SK-N-SH (cell line): Measurements from ENCODE around the gene SERPIND1.

Experiments used
- EP300 ChIP-seq, 2 experiments: IDR thresholded peaks; 2 replicates each; pipeline versions ENCODE4 v1.4.0 to v1.6.1; 2012; ENCODE audit warnings: borderline replicate concordance in 1 of 2, low read depth in 1 of 2, low read length in 1 of 2
- EZH2phosphoT487 ChIP-seq: fragments of 200-600 bp; sonication (generic); IDR thresholded peaks from 2 replicates; pipeline ENCODE4 v1.6.1; 2017; ENCODE audit warnings: low read depth, mixed run types, mild to moderate bottlenecking, antibody characterized with exemption, moderate library complexity, borderline replicate concordance
- FOXM1 ChIP-seq: IDR thresholded peaks from 2 replicates; pipeline ENCODE4 v1.4.0; 2012; ENCODE audit warnings: low read depth, mild to moderate bottlenecking
- GABPA ChIP-seq: IDR thresholded peaks from 2 replicates; pipeline ENCODE4 v1.4.0; 2012; ENCODE audit warnings: low read depth, mild to moderate bottlenecking
- MXI1 ChIP-seq: IDR thresholded peaks from 2 replicates; pipeline ENCODE4 v1.6.1; 2012; ENCODE audit warnings: mild to moderate bottlenecking, low read depth, low read length, improper control_type of control experiment
- NFIC ChIP-seq: IDR thresholded peaks from 2 replicates; pipeline ENCODE4 v1.4.0; 2012; ENCODE audit warnings: borderline replicate concordance
- RCOR1 ChIP-seq: fragments of 150-350 bp; IDR thresholded peaks from 2 replicates; pipeline ENCODE4 v1.6.1; 2017; ENCODE audit warnings: antibody characterized with exemption, low read length
- SIN3A ChIP-seq: IDR thresholded peaks from 2 replicates; pipeline ENCODE4 v1.6.1; 2012; ENCODE audit warnings: low read depth, mild to moderate bottlenecking, low read length, moderate library complexity, borderline replicate concordance
- SMC3 ChIP-seq: IDR thresholded peaks from 2 replicates; pipeline ENCODE4 v1.6.1; 2012; ENCODE audit warnings: low read depth, low read length, improper control_type of control experiment
- TF ChIP-seq, protein P1 (sequence below): fragments of 200-600 bp; sonication (generic); IDR thresholded peaks from 2 replicates; pipeline ENCODE4 v1.6.1; 2017; ENCODE audit warnings: antibody characterized with exemption, mild to moderate bottlenecking, moderate library complexity
- TF ChIP-seq, protein P2 (sequence below): IDR thresholded peaks from 2 replicates; pipeline ENCODE4 v1.6.1; 2012; ENCODE audit warnings: mild to moderate bottlenecking, low read depth, low read length, moderate library complexity
- TF ChIP-seq, protein P3 (sequence below): fragments of 150-350 bp; IDR thresholded peaks from 2 replicates; pipeline ENCODE4 v1.6.1; 2017; ENCODE audit warnings: antibody characterized with exemption, low read length, low read depth, borderline replicate concordance

DNA sequence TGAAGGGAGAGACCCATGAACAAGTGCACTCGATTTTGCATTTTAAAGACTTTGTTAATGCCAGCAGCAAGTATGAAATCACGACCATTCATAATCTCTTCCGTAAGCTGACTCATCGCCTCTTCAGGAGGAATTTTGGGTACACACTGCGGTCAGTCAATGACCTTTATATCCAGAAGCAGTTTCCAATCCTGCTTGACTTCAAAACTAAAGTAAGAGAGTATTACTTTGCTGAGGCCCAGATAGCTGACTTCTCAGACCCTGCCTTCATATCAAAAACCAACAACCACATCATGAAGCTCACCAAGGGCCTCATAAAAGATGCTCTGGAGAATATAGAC lies 5.9 kb downstream of the SERPIND1 start:
- TF ChIP-seq, protein P1, sequence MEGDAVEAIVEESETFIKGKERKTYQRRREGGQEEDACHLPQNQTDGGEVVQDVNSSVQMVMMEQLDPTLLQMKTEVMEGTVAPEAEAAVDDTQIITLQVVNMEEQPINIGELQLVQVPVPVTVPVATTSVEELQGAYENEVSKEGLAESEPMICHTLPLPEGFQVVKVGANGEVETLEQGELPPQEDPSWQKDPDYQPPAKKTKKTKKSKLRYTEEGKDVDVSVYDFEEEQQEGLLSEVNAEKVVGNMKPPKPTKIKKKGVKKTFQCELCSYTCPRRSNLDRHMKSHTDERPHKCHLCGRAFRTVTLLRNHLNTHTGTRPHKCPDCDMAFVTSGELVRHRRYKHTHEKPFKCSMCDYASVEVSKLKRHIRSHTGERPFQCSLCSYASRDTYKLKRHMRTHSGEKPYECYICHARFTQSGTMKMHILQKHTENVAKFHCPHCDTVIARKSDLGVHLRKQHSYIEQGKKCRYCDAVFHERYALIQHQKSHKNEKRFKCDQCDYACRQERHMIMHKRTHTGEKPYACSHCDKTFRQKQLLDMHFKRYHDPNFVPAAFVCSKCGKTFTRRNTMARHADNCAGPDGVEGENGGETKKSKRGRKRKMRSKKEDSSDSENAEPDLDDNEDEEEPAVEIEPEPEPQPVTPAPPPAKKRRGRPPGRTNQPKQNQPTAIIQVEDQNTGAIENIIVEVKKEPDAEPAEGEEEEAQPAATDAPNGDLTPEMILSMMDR: no peak
- no peak for TF ChIP-seq MXI1
- no peak for TF ChIP-seq RCOR1
- no peak for TF ChIP-seq EZH2phosphoT487
- TF ChIP-seq, protein P2, sequence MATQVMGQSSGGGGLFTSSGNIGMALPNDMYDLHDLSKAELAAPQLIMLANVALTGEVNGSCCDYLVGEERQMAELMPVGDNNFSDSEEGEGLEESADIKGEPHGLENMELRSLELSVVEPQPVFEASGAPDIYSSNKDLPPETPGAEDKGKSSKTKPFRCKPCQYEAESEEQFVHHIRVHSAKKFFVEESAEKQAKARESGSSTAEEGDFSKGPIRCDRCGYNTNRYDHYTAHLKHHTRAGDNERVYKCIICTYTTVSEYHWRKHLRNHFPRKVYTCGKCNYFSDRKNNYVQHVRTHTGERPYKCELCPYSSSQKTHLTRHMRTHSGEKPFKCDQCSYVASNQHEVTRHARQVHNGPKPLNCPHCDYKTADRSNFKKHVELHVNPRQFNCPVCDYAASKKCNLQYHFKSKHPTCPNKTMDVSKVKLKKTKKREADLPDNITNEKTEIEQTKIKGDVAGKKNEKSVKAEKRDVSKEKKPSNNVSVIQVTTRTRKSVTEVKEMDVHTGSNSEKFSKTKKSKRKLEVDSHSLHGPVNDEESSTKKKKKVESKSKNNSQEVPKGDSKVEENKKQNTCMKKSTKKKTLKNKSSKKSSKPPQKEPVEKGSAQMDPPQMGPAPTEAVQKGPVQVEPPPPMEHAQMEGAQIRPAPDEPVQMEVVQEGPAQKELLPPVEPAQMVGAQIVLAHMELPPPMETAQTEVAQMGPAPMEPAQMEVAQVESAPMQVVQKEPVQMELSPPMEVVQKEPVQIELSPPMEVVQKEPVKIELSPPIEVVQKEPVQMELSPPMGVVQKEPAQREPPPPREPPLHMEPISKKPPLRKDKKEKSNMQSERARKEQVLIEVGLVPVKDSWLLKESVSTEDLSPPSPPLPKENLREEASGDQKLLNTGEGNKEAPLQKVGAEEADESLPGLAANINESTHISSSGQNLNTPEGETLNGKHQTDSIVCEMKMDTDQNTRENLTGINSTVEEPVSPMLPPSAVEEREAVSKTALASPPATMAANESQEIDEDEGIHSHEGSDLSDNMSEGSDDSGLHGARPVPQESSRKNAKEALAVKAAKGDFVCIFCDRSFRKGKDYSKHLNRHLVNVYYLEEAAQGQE: no peak
- no peak for TF ChIP-seq SIN3A
- no peak for TF ChIP-seq EP300 (IDR thresholded peaks at IDR 0.05; ENCODE audit: borderline replicate concordance in 1 of 2, low read depth in 1 of 2, low read length in 1 of 2)
- no peak for TF ChIP-seq SMC3
- no peak for TF ChIP-seq NFIC
- no peak for TF ChIP-seq GABPA
- TF ChIP-seq FOXM1: no peak
- TF ChIP-seq, protein P3, sequence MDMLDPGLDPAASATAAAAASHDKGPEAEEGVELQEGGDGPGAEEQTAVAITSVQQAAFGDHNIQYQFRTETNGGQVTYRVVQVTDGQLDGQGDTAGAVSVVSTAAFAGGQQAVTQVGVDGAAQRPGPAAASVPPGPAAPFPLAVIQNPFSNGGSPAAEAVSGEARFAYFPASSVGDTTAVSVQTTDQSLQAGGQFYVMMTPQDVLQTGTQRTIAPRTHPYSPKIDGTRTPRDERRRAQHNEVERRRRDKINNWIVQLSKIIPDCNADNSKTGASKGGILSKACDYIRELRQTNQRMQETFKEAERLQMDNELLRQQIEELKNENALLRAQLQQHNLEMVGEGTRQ: no peak
